GM23338 (cell line): ENCODE measurements around the gene SLAIN1. TPM values are rescaled to one million over a fixed set of nuclear protein-coding genes. Genes with fewer than 3 reads are reported as not detected.

Source experiments
- ATAC-seq: fragments of 200-7000 bp; cut with Tn5 transposase; 3 replicates; pipeline ENCODE4 v1.9.1; 2020
- DNase-seq: peaks from one replicate; pipeline ENCODE4 v3.0.0-alpha.2; 2015; ENCODE audit warnings: low spot score
- H2AFZ ChIP-seq: fragments of 200-600 bp; sonication (generic); 2 replicates; pipeline ENCODE4 v1.8.0; 2016; ENCODE audit warnings: antibody characterized with exemption, mild to moderate bottlenecking, moderate library complexity
- H3F3A ChIP-seq: fragments of 200-600 bp; sonication (generic); replicated peaks from 2 replicates; pipeline ENCODE4 v1.8.0; 2017; ENCODE audit warnings: antibody characterized with exemption, mixed run types, low read depth
- H3K27ac ChIP-seq: fragments of 200-600 bp; sonication (generic); 2 replicates; pipeline ENCODE4 v1.6.1; 2016; ENCODE audit warnings: low read depth
- H3K27me3 ChIP-seq: fragments of 200-600 bp; sonication (generic); 2 replicates; pipeline ENCODE4 v1.8.0; 2016; ENCODE audit warnings: mild to moderate bottlenecking, mixed run types, moderate library complexity; ENCODE audit not compliant: insufficient read depth
- H3K36me3 ChIP-seq: fragments of 200-600 bp; sonication (generic); 2 replicates; pipeline ENCODE4 v1.8.0; 2016; ENCODE audit warnings: mild to moderate bottlenecking; ENCODE audit not compliant: insufficient read depth
- H3K4me1 ChIP-seq: fragments of 200-600 bp; sonication (generic); 2 replicates; pipeline ENCODE4 v1.8.0; 2016; ENCODE audit warnings: mild to moderate bottlenecking, moderate library complexity; ENCODE audit not compliant: insufficient read depth
- H3K4me2 ChIP-seq: fragments of 200-600 bp; sonication (generic); 2 replicates; pipeline ENCODE4 v1.7.1; 2017; ENCODE audit warnings: mixed run types
- H3K4me3 ChIP-seq: fragments of 200-600 bp; sonication (generic); 2 replicates; pipeline ENCODE4 v1.6.1; 2016; ENCODE audit warnings: mixed run types
- H3K79me2 ChIP-seq: fragments of 200-600 bp; sonication (generic); replicated peaks from 2 replicates; pipeline ENCODE4 v1.8.0; 2017; ENCODE audit warnings: mild to moderate bottlenecking; ENCODE audit not compliant: insufficient read depth
- H3K9me2 ChIP-seq: fragments of 200-600 bp; sonication (generic); 2 replicates; pipeline ENCODE4 v1.8.0; 2017; ENCODE audit not compliant: insufficient read depth
- H4K20me1 ChIP-seq: fragments of 200-600 bp; sonication (generic); replicated peaks from 2 replicates; pipeline ENCODE4 v1.8.0; 2017; ENCODE audit warnings: mild to moderate bottlenecking; ENCODE audit not compliant: insufficient read depth
- H3K27ac Mint-ChIP-seq: 2 replicates; pipeline ENCODE4 v1.8.0; 2020; ENCODE audit warnings: inconsistent platforms, mild to moderate bottlenecking, moderate library complexity, mixed read lengths
- H3K27me3 Mint-ChIP-seq: 3 replicates; pipeline ENCODE4 v1.8.0; 2022; ENCODE audit warnings: low read depth, mild to moderate bottlenecking, moderate library complexity, mixed read lengths, inconsistent platforms; ENCODE audit not compliant: insufficient read depth, poor library complexity
- H3K36me3 Mint-ChIP-seq: 3 replicates; pipeline ENCODE4 v1.8.0; 2021; ENCODE audit warnings: low read depth, mild to moderate bottlenecking, inconsistent platforms, moderate library complexity, mixed read lengths
- H3K4me1 Mint-ChIP-seq: 3 replicates; pipeline ENCODE4 v1.8.0; 2020; ENCODE audit warnings: mild to moderate bottlenecking, inconsistent platforms, mixed read lengths
- H3K4me3 Mint-ChIP-seq: 3 replicates; pipeline ENCODE4 v1.8.0; 2021; ENCODE audit warnings: moderate library complexity, mild to moderate bottlenecking, inconsistent platforms, mixed read lengths
- H3K9me3 Mint-ChIP-seq: 3 replicates; pipeline ENCODE4 v1.8.0; 2020; ENCODE audit warnings: moderate library complexity, mild to moderate bottlenecking, inconsistent platforms, mixed read lengths
- CREB1 ChIP-seq: fragments of 250-450 bp; sonication (Bioruptor Pico); IDR thresholded peaks from 2 replicates; pipeline ENCODE4 v1.5.0; 2020; ENCODE audit warnings: low read depth, mild to moderate bottlenecking, moderate library complexity
- CTCF ChIP-seq, 2 experiments: fragments of 200-600 bp in 1 of 2; sonication (generic) in 1 of 2; conservative IDR thresholded peaks; 2 replicates each; pipeline versions ENCODE4 v1.5.1 to v1.6.1; 2016 to 2017; ENCODE audit warnings: antibody characterized with exemption in 2 of 2, low read depth in 2 of 2, mild to moderate bottlenecking in 2 of 2, moderate library complexity in 1 of 2
- EZH2 ChIP-seq: fragments of 200-600 bp; sonication (generic); IDR thresholded peaks from one replicate; pipeline ENCODE4 v1.8.0; 2017; ENCODE audit warnings: antibody characterized with exemption, mild to moderate bottlenecking, low read depth; ENCODE audit not compliant: unreplicated experiment
- EZH2phosphoT487 ChIP-seq: fragments of 200-600 bp; sonication (generic); IDR thresholded peaks from one replicate; pipeline ENCODE4 v1.8.1; 2018; ENCODE audit warnings: antibody characterized with exemption; ENCODE audit not compliant: unreplicated experiment
- JUNB ChIP-seq: IDR thresholded peaks from one replicate; pipeline ENCODE4 v1.6.1; 2016; ENCODE audit warnings: antibody characterized with exemption; ENCODE audit not compliant: unreplicated experiment
- NANOG ChIP-seq: IDR thresholded peaks from 2 replicates; pipeline ENCODE4 v1.6.1; 2016; ENCODE audit warnings: antibody characterized with exemption, borderline replicate concordance
- POLR2AphosphoS5 ChIP-seq: IDR thresholded peaks from 2 replicates; pipeline ENCODE4 v1.6.1; 2016; ENCODE audit warnings: antibody characterized with exemption, low read depth
- STAT1 ChIP-seq: IDR thresholded peaks from one replicate; pipeline ENCODE4 v1.6.1; 2016; ENCODE audit warnings: antibody characterized with exemption; ENCODE audit not compliant: unreplicated experiment
- ZNF114 ChIP-seq: fragments of 250-450 bp; sonication (Bioruptor Pico); IDR thresholded peaks from 2 replicates; pipeline ENCODE4 v1.5.0; 2020; ENCODE audit warnings: mild to moderate bottlenecking, moderate library complexity
- ZNF331 ChIP-seq: fragments of 250-450 bp; sonication (Bioruptor Pico); IDR thresholded peaks from 2 replicates; pipeline ENCODE4 v1.5.0; 2020; ENCODE audit warnings: low read depth, mild to moderate bottlenecking, moderate library complexity
- polyA plus RNA-seq: library from polyadenylated mRNA; unstranded; fragments of >200 nt; fragmentation: Nextera tagmentation; extraction: Ambion mirVana; gene quantifications from 2 replicates; pipeline ENCODE4 v1.2.1, GENCODE V29; 2016
- total RNA-seq: library from RNA; depleted of rRNA; stranded (reverse); fragments of >200 nt; shearing (Covaris generic); gene quantifications from 2 replicates; pipeline ENCODE4 v1.2.3, GENCODE V29; 2014

SLAIN1 gene
- total and polyA plus RNA-seq, 2 experiments from 2014 or later: 16.3 to 44.2 TPM

DNA sequence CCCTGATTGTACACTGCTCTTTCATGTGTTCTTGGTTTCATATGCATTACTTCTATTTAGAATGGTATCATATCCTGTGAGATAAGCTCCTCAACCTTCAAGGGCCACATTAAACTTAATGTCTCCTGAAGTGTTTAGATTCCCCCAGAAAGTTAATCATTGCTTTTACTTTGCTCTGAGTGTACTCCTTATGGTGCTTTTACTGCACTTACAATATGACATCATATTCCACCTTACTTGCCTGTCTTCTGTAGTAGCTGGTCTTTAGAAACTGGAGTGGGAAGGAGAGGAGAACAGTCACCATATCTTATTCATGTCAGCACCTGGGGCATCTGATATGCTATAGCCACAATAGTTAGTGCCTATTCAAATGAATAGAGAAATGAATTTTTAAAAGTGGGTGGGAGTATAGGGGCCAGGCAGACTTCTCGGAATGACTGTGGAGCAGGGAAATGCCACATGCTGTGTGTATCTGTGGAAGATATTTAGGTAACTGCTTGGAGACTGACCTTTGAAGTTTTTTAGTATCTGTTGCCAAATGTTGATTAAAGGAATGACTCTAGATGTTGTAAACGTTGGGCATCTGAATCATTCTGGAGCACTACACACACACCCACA is 40.2 kb downstream of the SLAIN1 start:
- H3K79me2 ChIP-seq: peaks cover 65% of the 10 kb centered on the region
- H3K9me2 ChIP-seq: no peaks in the 10 kb centered on the region
- no peak overlapping the region for H3K4me3 Mint-ChIP-seq
- H4K20me1 ChIP-seq: no peaks in the 10 kb centered on the region; the same call in 1 of the 2 replicates
- H3K36me3 Mint-ChIP-seq: no peaks in the 10 kb centered on the region
- ATAC-seq (no peak), DNase-seq (no peak)
- TF ChIP-seq CREB1 (CRISPR knock-in tag): no peak
- TF ChIP-seq NANOG: no peak
- H3K4me1 Mint-ChIP-seq: peaks cover 27% of the 10 kb centered on the region
- H3K27ac Mint-ChIP-seq: no peak overlapping the region
- no peaks in the 10 kb centered on the region for H3K27me3 ChIP-seq
- H3K4me1 ChIP-seq: peaks cover 16% of the 10 kb centered on the region
- no peaks in the 10 kb centered on the region for H3K27me3 Mint-ChIP-seq
- H3F3A ChIP-seq: no peaks in the 10 kb centered on the region
- no peaks in the 10 kb centered on the region for H3K9me3 Mint-ChIP-seq
- H3K4me2 ChIP-seq: no peak overlapping the region
- no peak overlapping the region for H2AFZ ChIP-seq
- no peak overlapping the region for H3K27ac ChIP-seq
- no peaks in the 10 kb centered on the region for H3K36me3 ChIP-seq
- no peak overlapping the region for H3K4me3 ChIP-seq

GRCh38 chr13:77740097-77740735 is 42.7 kb downstream of the SLAIN1 start:
- Histone ChIP-seq H3K4me2 (no peak overlapping the region), H3K27me3 (no peaks in the 10 kb centered on the region), H3K9me2 (no peaks in the 10 kb centered on the region), H3K27ac (no peak overlapping the region), H3K36me3 (peaks cover 12% of the 10 kb centered on the region; the same call in 1 of the 2 replicates), H4K20me1 (no peaks in the 10 kb centered on the region; the same call in 1 of the 2 replicates), H2AFZ (no peak overlapping the region), H3K4me1 (peaks cover 16% of the 10 kb centered on the region), H3F3A (no peaks in the 10 kb centered on the region), H3K4me3 (no peak overlapping the region), H3K79me2 (peaks cover 50% of the 10 kb centered on the region)
- Mint-ChIP-seq H3K36me3 (peaks cover 11% of the 10 kb centered on the region; the same call in 2 of the 3 replicates), H3K9me3 (no peaks in the 10 kb centered on the region), H3K27ac (peak overlapping the region; percentile 7), H3K4me1 (peaks cover 22% of the 10 kb centered on the region; the same call in 2 of the 3 replicates), H3K4me3 (no peak overlapping the region), H3K27me3 (peaks cover 2% of the 10 kb centered on the region)
- DNase-seq: no peak
- TF ChIP-seq JUNB: no peak
- no peak for TF ChIP-seq STAT1
- no peak for TF ChIP-seq EZH2
- no peak for TF ChIP-seq EZH2phosphoT487
- no peak for ATAC-seq

DNA sequence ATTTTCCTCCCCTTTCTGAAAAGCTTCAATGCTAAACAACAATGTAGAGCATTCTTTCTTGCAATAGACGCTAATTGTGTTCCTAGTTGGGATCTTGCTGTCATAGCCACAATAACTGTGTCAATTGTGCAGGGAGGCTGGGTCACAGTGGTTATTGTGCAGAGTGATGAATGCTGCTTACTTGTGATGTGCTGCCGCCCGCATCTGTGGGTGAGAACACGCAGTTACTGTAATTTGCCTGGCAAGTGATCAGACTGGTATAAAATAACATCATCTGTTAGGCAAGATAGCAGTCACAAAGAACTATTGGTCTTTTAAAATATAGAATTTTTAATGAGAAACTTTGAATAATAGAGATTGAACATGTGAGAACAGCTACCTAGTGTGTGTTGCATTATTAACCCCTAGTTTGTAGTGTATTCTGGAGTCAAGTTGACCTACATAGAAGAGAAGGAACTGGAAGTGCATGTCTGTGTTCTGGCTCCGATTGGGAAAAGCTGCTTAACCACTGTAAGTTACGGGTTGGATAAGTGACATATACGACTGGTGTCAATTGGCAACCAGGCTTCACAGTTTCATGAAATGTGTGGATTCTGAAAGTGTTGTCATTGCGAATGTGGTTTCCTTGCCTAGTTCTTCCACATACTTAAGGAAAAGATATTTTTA is 43.6 kb downstream of the SLAIN1 start:
- peaks cover 1% of the 10 kb centered on the region for H4K20me1 ChIP-seq
- no peaks in the 10 kb centered on the region for H3K9me3 Mint-ChIP-seq
- H3F3A ChIP-seq: no peaks in the 10 kb centered on the region
- no peak overlapping the region for H3K4me2 ChIP-seq
- no peak overlapping the region for H3K27ac Mint-ChIP-seq
- H3K4me3 ChIP-seq: no peak overlapping the region
- peaks cover 2% of the 10 kb centered on the region for H3K27me3 Mint-ChIP-seq
- no peak overlapping the region for H3K27ac ChIP-seq
- H2AFZ ChIP-seq: no peak overlapping the region
- peaks cover 16% of the 10 kb centered on the region for H3K4me1 ChIP-seq
- peaks cover 12% of the 10 kb centered on the region; the same call in 1 of the 2 replicates for H3K36me3 ChIP-seq
- H3K36me3 Mint-ChIP-seq: peaks cover 18% of the 10 kb centered on the region
- H3K27me3 ChIP-seq: no peaks in the 10 kb centered on the region
- peaks cover 22% of the 10 kb centered on the region; the same call in 2 of the 3 replicates for H3K4me1 Mint-ChIP-seq
- no peaks in the 10 kb centered on the region for H3K9me2 ChIP-seq
- ATAC-seq: no peak
- DNase-seq: no peak
- peaks cover 50% of the 10 kb centered on the region for H3K79me2 ChIP-seq
- H3K4me3 Mint-ChIP-seq: no peak overlapping the region
- TF ChIP-seq ZNF114 (no peak), CTCF (conservative IDR thresholded peaks at IDR 0.05; ENCODE audit: low read depth in 2 of 2) (no peak), POLR2AphosphoS5 (no peak), EZH2 (no peak), ZNF331 (CRISPR knock-in tag) (no peak)
